Stimulated activated CD8-positive, alpha-beta memory T cell treated with anti-CD3 and anti-CD28 coated beads, Interleukin-2, amount 100 ng/mL, for 1 hour (primary cell): ENCODE measurements around the gene CORIN.

Experiments used
- DNase-seq, 2 donors: peaks; one replicate each; pipeline ENCODE4 v3.0.0-alpha.2; 2020; ENCODE audit warnings: low read depth in 2 of 2

Gene CORIN

GRCh38 chr4:47642985-47643760, 194.7 kb downstream of the CORIN start:
- DNase-seq = no peak

DNA sequence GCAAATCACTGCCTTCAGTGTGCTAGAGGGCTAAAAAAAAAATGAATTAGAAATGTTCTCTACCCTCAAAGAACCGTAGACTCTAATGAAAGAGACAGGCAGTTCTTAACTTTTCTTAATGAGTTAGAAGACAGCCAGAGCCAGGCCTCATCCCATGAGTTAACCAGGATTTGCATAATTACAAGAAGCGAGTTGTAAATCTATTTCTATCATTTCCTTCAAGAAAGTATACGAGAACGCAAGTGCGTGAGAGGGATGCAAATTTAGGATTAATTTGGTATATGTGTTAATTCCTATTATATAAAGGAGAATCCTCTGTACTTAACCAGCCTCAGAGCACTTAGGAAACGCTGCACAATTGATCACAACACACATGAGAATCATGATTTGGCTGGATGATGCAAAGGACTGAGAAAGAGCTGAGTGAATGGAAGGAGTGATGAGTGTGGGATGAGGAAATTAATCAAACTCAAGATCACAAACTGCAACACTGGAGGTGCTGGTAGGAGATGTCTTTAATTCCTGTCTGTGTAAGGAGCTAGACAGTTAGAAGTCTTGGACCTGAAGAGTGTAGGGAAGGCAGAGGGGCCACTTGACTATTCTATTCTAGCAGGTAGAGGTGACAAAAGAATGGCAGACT, 195.6 kb downstream of the CORIN start:
- DNase-seq = no peak

- no peak for DNase-seq
Measured at GRCh38 chr4:47641755-47642154, 196.1 kb downstream of the CORIN start.

GRCh38 chr4:47640911-47641310, 197.0 kb downstream of the CORIN start:
- DNase-seq = no peak

- DNase-seq = no peak
Measured at GRCh38 chr4:47639531-47639930, 198.3 kb downstream of the CORIN start.

GRCh38 chr4:47631161-47631560, 206.7 kb downstream of the CORIN start:
- no peak for DNase-seq

DNA sequence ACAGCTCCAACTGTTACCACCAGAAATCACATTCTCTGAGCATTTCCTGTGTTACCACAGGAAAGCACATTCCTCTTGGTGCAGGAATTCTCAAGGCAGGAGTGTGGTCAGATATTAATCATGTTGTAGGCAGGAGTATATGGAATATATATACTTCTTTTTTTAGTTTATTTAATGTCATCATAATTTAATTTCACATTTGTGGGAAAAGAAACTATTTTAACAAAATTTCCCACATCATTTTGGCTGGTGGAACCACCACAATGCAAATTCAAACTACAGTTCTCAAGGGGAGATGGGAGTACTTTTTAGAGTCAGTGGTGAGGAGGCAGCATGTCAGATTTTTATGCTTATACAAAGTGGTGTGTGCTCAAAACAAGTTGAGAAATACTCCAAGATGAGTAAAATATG, 213.8 kb downstream of the CORIN start:
- no peak for DNase-seq

DNA sequence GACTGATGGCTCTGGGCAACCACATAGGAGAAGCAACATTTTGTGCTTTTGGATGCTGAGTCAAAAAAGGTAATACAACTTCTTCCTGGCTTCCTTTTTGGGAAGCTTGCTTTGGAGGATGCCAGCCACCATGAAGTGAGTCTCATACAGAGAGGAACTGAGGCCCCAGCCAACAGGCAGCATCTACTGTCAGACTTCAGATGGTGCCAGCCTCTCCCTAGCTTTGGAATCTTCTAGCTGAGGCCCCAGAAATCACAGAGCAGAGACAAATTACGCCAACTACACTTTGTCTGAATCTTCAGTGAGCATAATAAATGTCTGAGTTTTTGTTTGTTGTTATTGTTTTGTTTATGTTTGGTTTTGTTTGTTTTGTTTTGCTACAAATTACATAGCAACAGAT, 216.7 kb downstream of the CORIN start:
- DNase-seq = no peak

DNA sequence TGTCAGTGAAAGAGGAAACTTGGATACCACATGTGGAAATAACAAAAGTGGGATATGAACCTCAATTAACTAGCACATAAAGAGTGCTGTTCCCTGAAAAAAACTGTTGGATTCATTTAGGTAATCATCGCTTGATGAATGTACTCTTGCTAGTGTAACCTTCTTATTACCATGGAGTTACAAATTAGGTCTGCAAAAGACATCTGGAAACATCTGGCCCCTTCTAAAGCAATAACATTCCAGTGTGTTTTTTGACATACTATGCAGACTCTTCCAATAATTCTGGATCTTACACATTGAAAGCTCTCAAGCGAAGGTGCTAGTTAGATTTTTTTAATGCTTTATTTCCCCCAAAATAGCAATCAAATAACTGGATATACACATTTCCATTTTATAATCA, 218.2 kb downstream of the CORIN start:
- DNase-seq = no peak

- no peak for DNase-seq
Measured at GRCh38 chr4:47617607-47618006, 220.3 kb downstream of the CORIN start.

DNA sequence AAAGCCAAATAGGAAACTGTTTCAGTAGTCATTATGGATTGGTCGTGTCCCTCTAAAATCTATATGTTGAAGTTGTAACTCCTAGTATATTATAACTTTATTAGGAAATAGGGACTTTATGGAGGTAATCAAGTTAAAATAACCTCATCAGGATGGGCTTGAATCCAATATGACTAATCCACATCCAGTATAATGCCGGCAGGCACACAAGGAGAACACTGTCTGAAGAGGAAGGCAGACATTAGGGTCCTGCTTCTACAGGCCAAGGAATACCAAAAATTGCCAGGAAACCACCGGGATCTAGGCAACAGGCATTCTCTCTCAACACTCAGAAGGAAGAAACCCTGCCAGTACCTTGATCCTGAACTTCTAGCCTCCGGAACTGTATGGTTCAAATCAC, 222.5 kb downstream of the CORIN start:
- no peak for DNase-seq

DNA sequence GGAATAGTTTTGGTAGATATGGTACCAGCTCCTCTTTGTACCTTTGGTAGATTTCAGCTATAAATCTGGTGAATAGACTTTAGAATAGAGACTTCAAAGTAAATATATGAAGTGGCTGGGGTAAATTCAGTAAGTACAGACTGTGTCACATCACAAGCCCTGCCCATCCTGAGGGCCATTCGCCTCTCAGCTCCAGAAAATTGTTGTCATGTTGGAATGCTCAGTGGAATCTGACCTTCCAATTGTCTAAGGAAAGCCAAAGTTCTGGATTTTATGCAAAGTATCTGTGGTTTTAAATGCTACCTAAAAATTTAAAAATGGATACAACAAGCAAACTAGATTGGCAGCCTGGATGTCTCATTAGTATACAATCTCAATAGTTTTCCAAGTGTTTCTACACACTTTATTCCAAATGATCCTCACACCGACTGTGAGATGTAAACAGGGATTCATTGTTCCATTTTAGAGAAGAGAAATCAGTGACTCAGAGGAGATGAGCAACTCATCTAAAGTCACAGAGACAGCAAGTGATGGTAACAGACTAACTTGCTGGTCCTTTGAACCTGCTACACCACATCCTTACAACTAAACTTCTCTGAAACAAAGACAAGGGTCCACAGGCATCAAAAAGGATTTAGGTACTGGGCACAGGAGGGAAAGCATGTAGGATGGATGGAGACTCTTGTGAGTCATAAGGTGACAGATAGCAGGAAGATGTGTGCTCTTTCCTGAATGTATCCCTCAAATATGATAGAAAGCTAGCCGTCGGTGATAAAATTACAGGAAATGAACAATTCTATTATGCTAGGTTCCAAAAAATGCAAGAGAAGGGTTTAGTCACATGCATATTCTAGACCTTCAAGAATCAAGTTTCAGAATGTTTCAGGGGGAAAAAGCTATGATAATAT, 225.5 kb downstream of the CORIN start:
- no peak for DNase-seq

DNA sequence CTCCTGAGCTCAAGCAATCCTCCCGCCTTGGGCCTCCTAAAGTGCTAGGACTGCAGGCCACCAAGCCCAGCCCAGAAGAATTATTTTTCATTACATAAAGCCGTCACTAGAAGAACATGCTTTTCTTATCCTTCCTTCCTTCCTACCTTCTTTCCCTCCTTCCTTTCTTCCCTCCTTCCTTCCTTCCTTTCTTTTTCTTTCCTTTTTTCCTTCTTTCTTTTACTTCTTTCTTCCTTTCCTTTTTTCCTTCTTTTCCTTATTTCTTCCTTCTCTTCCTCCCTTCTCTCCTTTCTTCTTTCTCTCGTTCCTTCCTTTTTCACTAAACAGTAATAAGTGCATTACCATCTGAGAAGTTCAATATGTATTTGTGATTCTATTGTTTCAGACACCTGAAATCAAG, 231.4 kb downstream of the CORIN start:
- no peak for DNase-seq

DNA sequence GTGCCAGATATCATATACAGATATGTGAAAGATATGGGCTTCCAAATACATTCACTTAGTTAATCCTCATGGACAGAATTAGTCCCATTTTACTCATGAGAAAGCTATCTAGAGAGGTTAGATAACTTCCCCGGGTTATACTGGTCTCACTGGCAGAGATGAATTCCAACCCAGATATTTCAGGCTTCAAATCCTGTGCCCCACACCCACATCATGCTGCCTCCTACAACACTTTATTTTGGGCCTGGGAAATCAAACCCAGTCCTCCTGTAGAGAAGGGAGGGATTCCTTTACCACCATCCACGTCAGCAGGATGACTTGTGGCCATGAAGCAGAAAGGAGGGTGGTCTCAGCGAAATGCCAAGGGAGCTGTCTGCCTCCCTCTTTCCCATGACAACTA, 239.0 kb downstream of the CORIN start:
- DNase-seq = no peak

DNA sequence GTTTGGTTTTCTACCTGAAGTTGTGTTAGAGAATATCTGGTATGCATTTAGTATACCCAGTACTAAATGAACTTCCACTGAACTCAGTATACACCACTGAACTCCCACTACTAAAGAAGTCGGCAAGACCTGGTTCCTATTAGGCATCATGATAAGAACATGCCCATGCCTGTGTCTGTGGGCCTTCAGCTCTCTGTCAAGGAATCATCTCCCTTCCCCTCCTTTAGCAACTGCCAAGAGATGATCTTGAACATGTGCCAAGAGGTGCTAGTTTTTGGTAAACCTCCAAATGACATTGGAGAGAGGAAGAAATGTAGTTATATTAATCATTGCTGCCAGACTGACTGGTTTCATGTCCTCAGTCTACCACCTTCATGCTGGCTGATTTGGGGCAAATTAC, 239.5 kb downstream of the CORIN start:
- no peak for DNase-seq

- DNase-seq = no peak
Measured at GRCh38 chr4:47597696-47598095, 240.2 kb downstream of the CORIN start.

GRCh38 chr4:47590325-47590724, 247.5 kb downstream of the CORIN start:
- no peak for DNase-seq

GRCh38 chr4:47579235-47579634, 258.6 kb downstream of the CORIN start:
- no peak for DNase-seq

- no peak for DNase-seq
Measured at GRCh38 chr4:47577779-47578553, 259.9 kb downstream of the CORIN start.

- no peak for DNase-seq
Measured at GRCh38 chr4:47572981-47573380, 264.9 kb downstream of the CORIN start.

- DNase-seq = no peak
Measured at GRCh38 chr4:47570816-47571215, 267.1 kb downstream of the CORIN start.

GRCh38 chr4:47567511-47567910, 270.4 kb downstream of the CORIN start:
- DNase-seq = no peak
